ENCODE data around the gene JDP2. TPM values are rescaled to one million over a fixed set of nuclear protein-coding genes. Genes with fewer than 3 reads are reported as not detected.

Gene JDP2
- polyA plus RNA-seq, 1 of the 3 experiments (the other 2 are of a cell fraction) = 22.3 TPM

DNA sequence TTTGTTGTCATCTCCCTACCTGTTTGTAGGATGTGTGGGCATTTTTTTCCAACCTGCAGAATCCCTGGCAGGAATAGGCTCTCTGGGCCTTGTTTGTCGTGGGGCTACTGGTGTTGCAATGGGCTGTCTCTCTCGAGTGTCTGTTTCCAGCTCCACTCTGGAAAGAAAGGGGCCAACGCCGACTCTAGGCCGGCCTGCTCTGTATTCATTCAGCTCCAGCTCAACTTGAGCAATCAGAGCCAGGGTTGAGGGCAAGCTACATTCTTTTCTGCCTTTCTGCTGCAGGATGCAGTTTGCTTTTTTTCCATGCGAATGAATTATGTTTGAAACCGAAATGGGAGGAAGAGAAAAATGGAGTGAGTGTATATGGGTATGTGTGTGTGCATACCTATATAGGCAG, 2.3 kb downstream of the JDP2 start:
- Histone ChIP-seq H3K4me1 (ENCODE audit: control insufficient read depth in 1 of 2, insufficient read depth in 2 of 2, low read depth in 1 of 2, low read length in 1 of 2) (peaks cover 7 to 55% of the 10 kb centered on the region in 2 experiments; a peak in 3 of 4 replicates), H2AFZ (ENCODE audit: low read depth) (no peak overlapping the region), H3K9ac (no peak overlapping the region), H3K4me3 (ENCODE audit: low read depth in 2 of 2, low read length in 1 of 2) (no peak overlapping the region), H3K27ac (ENCODE audit: low read depth in 2 of 2, low read length in 1 of 2) (peak overlapping the region in 1 of 2 experiments; percentile 14; a peak in 1 of 4 replicates), H3F3A (replicated peaks; ENCODE audit: insufficient read depth) (no peaks in the 10 kb centered on the region), H4K20me1 (ENCODE audit: insufficient read depth) (peaks cover 62% of the 10 kb centered on the region), H3K9me2 (no peaks in the 10 kb centered on the region), H3K79me2 (ENCODE audit: insufficient read depth) (peaks cover 58% of the 10 kb centered on the region), H3K36me3 (replicated peaks in 1 of 2; ENCODE audit: control insufficient read depth in 1 of 2, insufficient read depth in 2 of 2, low read length in 1 of 2) (peaks cover 7 to 14% of the 10 kb centered on the region in 2 experiments), H3K27me3 (ENCODE audit: insufficient read depth) (no peaks in the 10 kb centered on the region), H3K4me2 (peak overlapping the region; percentile 93), H3K9me3 (no peaks in the 10 kb centered on the region)
- ChIA-PET CTCF (interaction anchor here (1.0 to 3.8 kb wide), 5 partner anchors 59 to 131 kb away, joined by 3 to 20 read pairs (median 5); no protein-coding TSS in a partner anchor), POLR2A (interaction anchor here (0.6 to 1.7 kb wide), 3 partner anchors 10 to 119 kb away, joined by 3 to 6 read pairs (median 5); no protein-coding TSS in a partner anchor)
- WGBS (ENCODE audit: low lambda C conversion rate) = 93% methylated on average over 7 of the region's 7 CpGs
- DNase-seq = no peak
- TF ChIP-seq ELF1 (IDR thresholded peaks at IDR 0.05) (no peak), GABPA (IDR thresholded peaks at IDR 0.05; ENCODE audit: low read depth) (no peak), MXI1 (IDR thresholded peaks at IDR 0.05; ENCODE audit: low read depth, low read length) (no peak), SMC3 (IDR thresholded peaks at IDR 0.05; ENCODE audit: low read depth, low read length) (no peak), RXRA (IDR thresholded peaks at IDR 0.05; ENCODE audit: borderline replicate concordance, low read depth) (no peak), RAD21 (IDR thresholded peaks at IDR 0.05; ENCODE audit: low read length) (no peak), FOXM1 (IDR thresholded peaks at IDR 0.05; ENCODE audit: low read depth) (no peak), PBX3 (IDR thresholded peaks at IDR 0.05) (no peak), MEF2A (IDR thresholded peaks at IDR 0.05; ENCODE audit: borderline replicate concordance, low read depth) (no peak), JUND (IDR thresholded peaks at IDR 0.05) (no peak), CHD2 (IDR thresholded peaks at IDR 0.05; ENCODE audit: low read length, partially characterized antibody) (no peak), REST (IDR thresholded peaks at IDR 0.05; ENCODE audit: low read depth, low read length) (no peak), TAF1 (IDR thresholded peaks at IDR 0.05; ENCODE audit: borderline replicate concordance, low read depth, low read length) (no peak), YY1 (IDR thresholded peaks at IDR 0.05; ENCODE audit: low read depth) (no peak), NRF1 (IDR thresholded peaks at IDR 0.05; ENCODE audit: low read depth, low read length) (no peak), POLR2AphosphoS5 (IDR thresholded peaks at IDR 0.05; ENCODE audit: low read depth, low read length) (no peak), USF2 (IDR thresholded peaks at IDR 0.05; ENCODE audit: borderline replicate concordance, low read depth, low read length) (no peak), RFX5 (IDR thresholded peaks at IDR 0.05; ENCODE audit: low read length) (no peak), MAX (IDR thresholded peaks at IDR 0.05; ENCODE audit: low read depth) (no peak)
- TF ChIP-seq, protein P1, sequence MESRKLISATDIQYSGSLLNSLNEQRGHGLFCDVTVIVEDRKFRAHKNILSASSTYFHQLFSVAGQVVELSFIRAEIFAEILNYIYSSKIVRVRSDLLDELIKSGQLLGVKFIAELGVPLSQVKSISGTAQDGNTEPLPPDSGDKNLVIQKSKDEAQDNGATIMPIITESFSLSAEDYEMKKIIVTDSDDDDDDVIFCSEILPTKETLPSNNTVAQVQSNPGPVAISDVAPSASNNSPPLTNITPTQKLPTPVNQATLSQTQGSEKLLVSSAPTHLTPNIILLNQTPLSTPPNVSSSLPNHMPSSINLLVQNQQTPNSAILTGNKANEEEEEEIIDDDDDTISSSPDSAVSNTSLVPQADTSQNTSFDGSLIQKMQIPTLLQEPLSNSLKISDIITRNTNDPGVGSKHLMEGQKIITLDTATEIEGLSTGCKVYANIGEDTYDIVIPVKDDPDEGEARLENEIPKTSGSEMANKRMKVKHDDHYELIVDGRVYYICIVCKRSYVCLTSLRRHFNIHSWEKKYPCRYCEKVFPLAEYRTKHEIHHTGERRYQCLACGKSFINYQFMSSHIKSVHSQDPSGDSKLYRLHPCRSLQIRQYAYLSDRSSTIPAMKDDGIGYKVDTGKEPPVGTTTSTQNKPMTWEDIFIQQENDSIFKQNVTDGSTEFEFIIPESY (IDR thresholded peaks at IDR 0.05; ENCODE audit: borderline replicate concordance, low read depth) = no peak

All from SK-N-SH (cell line).